GM12878 (cell line): Measurements from ENCODE around the gene WIPF1. TPM values are rescaled to one million over a fixed set of nuclear protein-coding genes. Genes with fewer than 3 reads are reported as not detected.
A peak's percentile ranks its signal among the peaks of the same experiment; 100 is the strongest.

Experiments used
- ATAC-seq: fragments of 200-7000 bp; cut with Tn5 transposase; 3 replicates; pipeline ENCODE4 v1.9.1; 2020; ENCODE audit warnings: mild to moderate bottlenecking, moderate library complexity
- BruUV-seq: library from RNA; stranded (reverse); fragments of 400-500 nt; replicated peaks from 2 replicates; lab custom pipeline; 2021; lab: Mats Ljungman, UMichigan
- CTCF ChIA-PET: fragments of 300-600 bp; sonication (Branson Sonifier 250); formaldehyde crosslinking; extraction: SDS; loops from one replicate; lab custom pipeline; 2021; ENCODE audit warnings: inconsistent platforms; lab: Yijun Ruan, JAX
- POLR2A ChIA-PET: fragments of 350-600 bp; formaldehyde crosslinking; extraction: SDS; loops from one replicate; lab custom pipeline; 2021; ENCODE audit warnings: inconsistent platforms; lab: Charles Lee
- RAD21 ChIA-PET: fragments of 300-600 bp; sonication (Branson Sonifier 250); formaldehyde crosslinking; loops from one replicate; lab custom pipeline; 2023; ENCODE audit warnings: antibody characterized with exemption; ENCODE audit not compliant: unreplicated experiment; lab: Charles Lee
- SMC1A ChIA-PET: fragments of 300-600 bp; sonication (Branson Sonifier 250); formaldehyde crosslinking; loops from one replicate; lab custom pipeline; 2023; ENCODE audit not compliant: unreplicated experiment, uncharacterized antibody; lab: Charles Lee
- DNase-seq: peaks from one replicate; pipeline ENCODE4 v3.0.0-alpha.2; 2011; ENCODE audit warnings: low read depth, low spot score
- FAIRE-seq: peaks from 3 replicates; lab custom pipeline; 2011; peaks lifted over from hg19 to GRCh38; lab: Jason Lieb, UNC
- H2AFZ ChIP-seq: 2 replicates; pipeline ENCODE4 v1.6.0; 2011; ENCODE audit warnings: low read depth, low read length, control low read depth; ENCODE audit not compliant: control insufficient read depth
- H3K27ac ChIP-seq: 2 replicates; pipeline ENCODE4 v1.5.1; 2011; ENCODE audit warnings: control low read depth; ENCODE audit not compliant: control insufficient read depth, insufficient read depth
- H3K27me3 ChIP-seq, 2 experiments: replicated peaks in 1 of 2; 2 replicates each; pipeline versions ENCODE4 v1.6.0 to v1.6.1; 2011; ENCODE audit warnings: low read length in 1 of 2; ENCODE audit not compliant: control insufficient read depth in 2 of 2, insufficient read depth in 2 of 2
- H3K36me3 ChIP-seq, 2 experiments: 2 replicates each; pipeline ENCODE4 v1.5.1; 2011; ENCODE audit warnings: low read length in 1 of 2; ENCODE audit not compliant: control insufficient read depth in 2 of 2, insufficient read depth in 2 of 2
- H3K4me1 ChIP-seq: 2 replicates; pipeline ENCODE4 v1.6.1; 2011; ENCODE audit warnings: mild to moderate bottlenecking, low read length, moderate library complexity, mixed read lengths; ENCODE audit not compliant: control insufficient read depth, insufficient read depth
- H3K4me2 ChIP-seq: 2 replicates; pipeline ENCODE4 v1.6.0; 2011; ENCODE audit warnings: control low read depth; ENCODE audit not compliant: control insufficient read depth, insufficient read depth
- H3K4me3 ChIP-seq: fragments of 200-600 bp; sonication (generic); 2 replicates; pipeline ENCODE4 v1.5.1; 2016
- H3K79me2 ChIP-seq: 2 replicates; pipeline ENCODE4 v1.6.0; 2011; ENCODE audit warnings: low read length; ENCODE audit not compliant: control insufficient read depth, insufficient read depth
- H3K9ac ChIP-seq: 2 replicates; pipeline ENCODE4 v1.8.0; 2011; ENCODE audit warnings: low read length, control low read depth, mixed read lengths; ENCODE audit not compliant: control insufficient read depth, insufficient read depth
- H3K9me3 ChIP-seq: replicated peaks from 3 replicates; pipeline ENCODE4 v1.5.1; 2011; ENCODE audit warnings: mild to moderate bottlenecking, low read length; ENCODE audit not compliant: control insufficient read depth, insufficient read depth
- H4K20me1 ChIP-seq: 2 replicates; pipeline ENCODE4 v1.6.0; 2011; ENCODE audit not compliant: control insufficient read depth, insufficient read depth
- CHD1 ChIP-seq: IDR thresholded peaks from 2 replicates; pipeline ENCODE4 v1.6.1; 2012; ENCODE audit warnings: low read depth, low read length, improper control_type of control experiment
- CHD4 ChIP-seq: fragments of 200-600 bp; sonication (generic); IDR thresholded peaks from 2 replicates; pipeline ENCODE4 v1.6.1; 2016; ENCODE audit warnings: mild to moderate bottlenecking
- EED ChIP-seq: sonication (generic); IDR thresholded peaks from 2 replicates; pipeline ENCODE4 v1.6.1; 2016; ENCODE audit warnings: antibody characterized with exemption, low read depth
- ETV6 ChIP-seq, 2 experiments: fragments of 450-650 bp in 1 of 2; IDR thresholded peaks in 1 of 2; conservative IDR thresholded peaks in 1 of 2; 2 replicates each; pipeline ENCODE4 v1.6.1; 2014; ENCODE audit warnings: antibody characterized with exemption in 1 of 2, borderline replicate concordance in 1 of 2, low read depth in 1 of 2, mild to moderate bottlenecking in 1 of 2, moderate library complexity in 1 of 2
- POLR2AphosphoS2 ChIP-seq: IDR thresholded peaks from 2 replicates; pipeline ENCODE4 v1.6.1; 2011; ENCODE audit warnings: low read depth, mild to moderate bottlenecking, low read length, improper control_type of control experiment, moderate library complexity
- RUNX3 ChIP-seq: IDR thresholded peaks from 2 replicates; pipeline ENCODE4 v1.6.1; 2012; ENCODE audit warnings: low read length, inconsistent platforms
- SREBF2 ChIP-seq: IDR thresholded peaks from 2 replicates; pipeline ENCODE4 v1.6.1; 2012; ENCODE audit warnings: mild to moderate bottlenecking, low read length
- ZZZ3 ChIP-seq: IDR thresholded peaks from 2 replicates; pipeline ENCODE4 v1.6.1; 2011; ENCODE audit warnings: low read depth; ENCODE audit not compliant: control insufficient read depth, insufficient read length
- WGBS: methylation state at CpG from one replicate; pipeline ENCODE4 v1.1.6; 2016; ENCODE audit warnings: low lambda C conversion rate; ENCODE audit not compliant: insufficient replicate concordance, insufficient coverage; ENCODE audit errors: missing lambda C conversion rate; 5-methylcytosine and 5-hydroxymethylcytosine counted together
- in situ Hi-C: fragments of 300-500 bp; cut with MboI; formaldehyde crosslinking; loops from 9 replicates; pipeline ENCODE4 v1.14.3; 2018; ENCODE audit warnings: mixed read lengths
- intact Hi-C: fragments of 100-400 bp; cut with micrococcal nuclease; formaldehyde crosslinking; loops from one replicate; pipeline ENCODE4 v1.14.2; 2022; ENCODE audit not compliant: unreplicated experiment
- polyA plus RNA-seq, 11 experiments: library from polyadenylated mRNA; depleted of rRNA in 4 of 11; unstranded in 6 of 11; stranded (reverse) in 5 of 11; fragments of >200 nt; fragmentation: Nextera tagmentation in 4 of 11; fragmentation: Illumina TruSeq in 1 of 11; extraction: Ambion mirVana in 4 of 11; extraction: Trizol in 1 of 11; gene quantifications; 1 replicate in 1 of 11; 2 replicates in 10 of 11; pipeline versions ENCODE4 v1.2.1 to v1.2.3, GENCODE V29; 2011 to 2016; ENCODE audit warnings: inconsistent platforms in 2 of 11, missing spikeins in 2 of 11, low read depth in 1 of 11
- total RNA-seq, 4 experiments: library from RNA; depleted of rRNA in 3 of 4; stranded (reverse); fragments of >200 nt in 3 of 4; fragmentation: Illumina TruSeq in 1 of 4; extraction: Trizol in 1 of 4; gene quantifications; 2 replicates each; pipeline versions ENCODE4 v1.2.1 to v1.2.3, GENCODE V29; 2013 to 2021
- TF ChIP-seq, protein P1 (sequence below): fragments of 450-650 bp; IDR thresholded peaks from 2 replicates; pipeline ENCODE4 v1.6.1; 2016; ENCODE audit warnings: mild to moderate bottlenecking, moderate library complexity, borderline replicate concordance

Gene WIPF1
- total and polyA plus RNA-seq, 10 of the 15 experiments (the other 5 are each of a cell fraction or from before 2014, with no cell fraction given), result 23.1 to 188 (median 68.9) TPM

DNA sequence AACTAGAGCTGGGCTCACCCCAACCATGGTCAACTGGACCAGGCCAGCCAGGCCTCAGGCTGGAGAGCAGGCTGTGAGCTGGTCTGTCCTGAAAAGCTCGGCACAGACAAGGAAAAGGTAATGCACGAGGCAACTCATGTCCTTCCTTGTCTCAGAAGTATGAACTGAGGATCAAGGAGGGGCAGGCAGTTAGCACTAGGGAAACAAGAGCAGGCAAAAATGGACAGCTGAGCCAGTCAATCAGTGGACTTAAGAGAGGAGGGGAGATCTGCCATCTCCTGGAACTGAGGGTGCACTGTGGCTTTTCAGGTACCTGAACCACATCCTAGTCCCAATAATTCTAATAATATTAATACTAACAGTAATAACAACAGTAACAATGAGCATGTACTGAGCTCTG lies 20.6 kb upstream of the WIPF1 start (continued):
- TF ChIP-seq, protein P1, sequence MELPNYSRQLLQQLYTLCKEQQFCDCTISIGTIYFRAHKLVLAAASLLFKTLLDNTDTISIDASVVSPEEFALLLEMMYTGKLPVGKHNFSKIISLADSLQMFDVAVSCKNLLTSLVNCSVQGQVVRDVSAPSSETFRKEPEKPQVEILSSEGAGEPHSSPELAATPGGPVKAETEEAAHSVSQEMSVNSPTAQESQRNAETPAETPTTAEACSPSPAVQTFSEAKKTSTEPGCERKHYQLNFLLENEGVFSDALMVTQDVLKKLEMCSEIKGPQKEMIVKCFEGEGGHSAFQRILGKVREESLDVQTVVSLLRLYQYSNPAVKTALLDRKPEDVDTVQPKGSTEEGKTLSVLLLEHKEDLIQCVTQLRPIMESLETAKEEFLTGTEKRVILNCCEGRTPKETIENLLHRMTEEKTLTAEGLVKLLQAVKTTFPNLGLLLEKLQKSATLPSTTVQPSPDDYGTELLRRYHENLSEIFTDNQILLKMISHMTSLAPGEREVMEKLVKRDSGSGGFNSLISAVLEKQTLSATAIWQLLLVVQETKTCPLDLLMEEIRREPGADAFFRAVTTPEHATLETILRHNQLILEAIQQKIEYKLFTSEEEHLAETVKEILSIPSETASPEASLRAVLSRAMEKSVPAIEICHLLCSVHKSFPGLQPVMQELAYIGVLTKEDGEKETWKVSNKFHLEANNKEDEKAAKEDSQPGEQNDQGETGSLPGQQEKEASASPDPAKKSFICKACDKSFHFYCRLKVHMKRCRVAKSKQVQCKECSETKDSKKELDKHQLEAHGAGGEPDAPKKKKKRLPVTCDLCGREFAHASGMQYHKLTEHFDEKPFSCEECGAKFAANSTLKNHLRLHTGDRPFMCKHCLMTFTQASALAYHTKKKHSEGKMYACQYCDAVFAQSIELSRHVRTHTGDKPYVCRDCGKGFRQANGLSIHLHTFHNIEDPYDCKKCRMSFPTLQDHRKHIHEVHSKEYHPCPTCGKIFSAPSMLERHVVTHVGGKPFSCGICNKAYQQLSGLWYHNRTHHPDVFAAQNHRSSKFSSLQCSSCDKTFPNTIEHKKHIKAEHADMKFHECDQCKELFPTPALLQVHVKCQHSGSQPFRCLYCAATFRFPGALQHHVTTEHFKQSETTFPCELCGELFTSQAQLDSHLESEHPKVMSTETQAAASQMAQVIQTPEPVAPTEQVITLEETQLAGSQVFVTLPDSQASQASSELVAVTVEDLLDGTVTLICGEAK, result no peak
- no peak for TF ChIP-seq EED
- no peak for TF ChIP-seq POLR2AphosphoS2
- TF ChIP-seq CHD4, result no peak
- no peak for TF ChIP-seq ZZZ3
- no peak for TF ChIP-seq RUNX3
- no peak for TF ChIP-seq SREBF2
- TF ChIP-seq, all 136 proteins: peak for 0

DNA sequence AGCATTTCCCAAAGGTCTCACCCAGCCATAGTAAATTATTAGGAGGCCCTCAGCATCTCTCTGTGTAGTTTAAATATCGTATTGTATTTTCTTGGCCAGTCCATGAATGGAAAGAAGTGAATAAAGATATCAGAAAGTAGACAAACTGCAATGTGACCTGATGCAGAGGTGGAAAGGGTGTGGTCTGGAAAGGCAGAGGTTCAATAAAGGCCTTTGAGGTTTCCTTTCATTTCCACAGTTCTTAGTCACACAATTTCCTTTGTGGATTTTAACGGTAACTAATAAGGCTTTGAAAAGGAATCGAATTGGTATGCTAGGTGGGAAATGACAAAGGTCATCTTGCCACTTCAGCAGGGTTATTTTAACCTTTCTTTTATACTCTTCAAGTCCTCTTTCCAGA lies 20.1 kb upstream of the WIPF1 start:
- no peaks in the 10 kb centered on the region for H3K9me3 ChIP-seq
- POLR2A ChIA-PET, result interaction anchor here (1.0 to 1.2 kb wide), 2 partner anchors 15 to 23 kb away, joined by 4 to 11 read pairs; no protein-coding TSS in a partner anchor
- DNase-seq (no peak), ATAC-seq (peak; percentile 26), FAIRE-seq (no peak)
- no peak overlapping the region for H3K27ac ChIP-seq
- peak overlapping the region; percentile 41; the same call in 1 of the 2 replicates for H3K4me2 ChIP-seq
- RAD21 ChIA-PET, result interaction anchor here (0.8 to 16.5 kb wide), 5 partner anchors 9 to 21 kb away, joined by 3 to 292 read pairs (median 4); partner anchors contain the start of gene WIPF1
- intact Hi-C loops (no loop called here), in situ Hi-C loops (no loop called here)
- TF ChIP-seq ETV6 (conservative IDR thresholded peaks at IDR 0.05 in 1 of 2, IDR thresholded peaks at IDR 0.05 in 1 of 2; ENCODE audit: borderline replicate concordance in 1 of 2, low read depth in 1 of 2) (0 out of 4 replicates have a peak, but pooled peaks of 1 of the 2 experiments have one; percentile 26), CHD1 (no peak), RUNX3 (peak; percentile 51)
- peaks cover 27% of the 10 kb centered on the region for H3K4me1 ChIP-seq
- CTCF ChIA-PET, result interaction anchor here (0.7 to 31.2 kb wide), 5 partner anchors 12 to 67 kb away, joined by 3 to 534 read pairs (median 5); no protein-coding TSS in a partner anchor
- BruUV-seq, result no TSS peak
- no peak overlapping the region for H3K9ac ChIP-seq
- no peak overlapping the region for H3K4me3 ChIP-seq
- H3K79me2 ChIP-seq, result no peaks in the 10 kb centered on the region; the same call in none of the 2 replicates
- no peaks in the 10 kb centered on the region for H4K20me1 ChIP-seq
- no peaks in the 10 kb centered on the region for H3K27me3 ChIP-seq
- no peak overlapping the region for H2AFZ ChIP-seq
- no peaks in the 10 kb centered on the region; a peak in 1 of 4 replicates for H3K36me3 ChIP-seq
- 18% methylated on average over 3 of the region's 3 CpGs for WGBS
- SMC1A ChIA-PET, result interaction anchor here (24.3 to 31.8 kb wide), 3 partner anchors 12 to 64 kb away, joined by 457 to 537 read pairs (median 512); partner anchors contain the start of gene WIPF1
